ENCODE results near the gene CLIC6.

DNA sequence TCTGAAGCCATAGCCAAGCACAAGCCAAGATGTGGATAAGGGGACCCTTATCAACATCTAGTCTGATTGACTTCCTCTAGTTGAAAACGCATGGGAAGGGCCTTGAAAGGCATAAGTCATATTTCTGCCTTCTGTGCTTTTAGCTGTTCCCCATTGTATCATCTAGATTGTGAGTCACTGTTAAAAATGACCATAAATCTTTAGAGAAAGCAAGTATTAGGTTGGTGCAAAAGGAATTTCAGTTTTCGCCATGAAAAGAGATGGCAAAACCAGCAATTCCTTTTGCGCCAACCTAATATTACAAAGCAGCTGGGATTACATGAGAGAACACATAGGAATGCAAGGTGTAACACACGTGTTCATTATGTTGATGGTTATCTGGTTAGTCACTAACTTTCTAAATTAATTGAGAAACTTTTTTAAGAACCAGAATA is 63.6 kb downstream of the CLIC6 start:
- no peak for TF ChIP-seq CTCF (conservative IDR thresholded peaks at IDR 0.05; ENCODE audit: low read length)
- TF ChIP-seq EZH2phosphoT487 (IDR thresholded peaks at IDR 0.05; ENCODE audit: borderline replicate concordance, low read depth, low read length) = no peak

All from OCI-LY7 (cell line).